ENCODE data around the gene ANXA5. TPM values are rescaled to one million over a fixed set of nuclear protein-coding genes. Genes with fewer than 3 reads are reported as not detected.

The ANXA5 gene
- total RNA-seq, 1 donor from 2014 or later: 193 TPM

- no peaks in the 10 kb centered on the region for H3K27me3 ChIP-seq (ENCODE audit: control insufficient read depth in 3 of 3, insufficient read depth in 3 of 3, low read length in 3 of 3)
- H3K27ac ChIP-seq (ENCODE audit: low read depth, low read length): no peak overlapping the region
- no peaks in the 10 kb centered on the region for H3K9me3 ChIP-seq (ENCODE audit: control insufficient read depth in 3 of 3, low read length in 3 of 3)
- no peak overlapping the region for H3K4me3 ChIP-seq (ENCODE audit: low read length in 3 of 3)
- H3K9ac ChIP-seq (ENCODE audit: low read depth in 1 of 3, low read length in 3 of 3): no peak overlapping the region
- no peaks in the 10 kb centered on the region for H3K36me3 ChIP-seq (ENCODE audit: control insufficient read depth in 3 of 3, insufficient read depth in 3 of 3, low read length in 3 of 3)
- H3K4me1 ChIP-seq (ENCODE audit: control insufficient read depth in 3 of 3, insufficient read depth in 3 of 3, low read length in 3 of 3): no peaks in the 10 kb centered on the region
Measured at GRCh38 chr4:121654738-121655137, 42.0 kb downstream of the ANXA5 start.

GRCh38 chr4:121653986-121654385 is 42.8 kb downstream of the ANXA5 start:
- no peak overlapping the region for H3K9ac ChIP-seq (ENCODE audit: low read depth in 1 of 3, low read length in 3 of 3)
- H3K27ac ChIP-seq (ENCODE audit: low read depth, low read length): no peak overlapping the region
- no peak overlapping the region for H3K4me3 ChIP-seq (ENCODE audit: low read length in 3 of 3)
- no peaks in the 10 kb centered on the region for H3K36me3 ChIP-seq (ENCODE audit: control insufficient read depth in 3 of 3, insufficient read depth in 3 of 3, low read length in 3 of 3)
- H3K4me1 ChIP-seq (ENCODE audit: control insufficient read depth in 3 of 3, insufficient read depth in 3 of 3, low read length in 3 of 3): no peaks in the 10 kb centered on the region
- H3K9me3 ChIP-seq (ENCODE audit: control insufficient read depth in 3 of 3, low read length in 3 of 3): no peaks in the 10 kb centered on the region
- H3K27me3 ChIP-seq (ENCODE audit: control insufficient read depth in 3 of 3, insufficient read depth in 3 of 3, low read length in 3 of 3): no peaks in the 10 kb centered on the region

GRCh38 chr4:121653214-121653613 is 43.6 kb downstream of the ANXA5 start:
- Histone ChIP-seq H3K27ac (ENCODE audit: low read depth, low read length) (no peak overlapping the region), H3K4me1 (ENCODE audit: control insufficient read depth in 3 of 3, insufficient read depth in 3 of 3, low read length in 3 of 3) (no peaks in the 10 kb centered on the region), H3K36me3 (ENCODE audit: control insufficient read depth in 3 of 3, insufficient read depth in 3 of 3, low read length in 3 of 3) (no peaks in the 10 kb centered on the region), H3K9ac (ENCODE audit: low read depth in 1 of 3, low read length in 3 of 3) (no peak overlapping the region), H3K27me3 (ENCODE audit: control insufficient read depth in 3 of 3, insufficient read depth in 3 of 3, low read length in 3 of 3) (no peaks in the 10 kb centered on the region), H3K9me3 (ENCODE audit: control insufficient read depth in 3 of 3, low read length in 3 of 3) (no peaks in the 10 kb centered on the region), H3K4me3 (ENCODE audit: low read length in 3 of 3) (no peak overlapping the region)

- Histone ChIP-seq H3K9me3 (ENCODE audit: control insufficient read depth in 3 of 3, low read length in 3 of 3) (no peaks in the 10 kb centered on the region), H3K9ac (ENCODE audit: low read depth in 1 of 3, low read length in 3 of 3) (no peak overlapping the region), H3K4me1 (ENCODE audit: control insufficient read depth in 3 of 3, insufficient read depth in 3 of 3, low read length in 3 of 3) (no peaks in the 10 kb centered on the region), H3K27ac (ENCODE audit: low read depth, low read length) (no peak overlapping the region), H3K36me3 (ENCODE audit: control insufficient read depth in 3 of 3, insufficient read depth in 3 of 3, low read length in 3 of 3) (no peaks in the 10 kb centered on the region), H3K27me3 (ENCODE audit: control insufficient read depth in 3 of 3, insufficient read depth in 3 of 3, low read length in 3 of 3) (no peaks in the 10 kb centered on the region), H3K4me3 (ENCODE audit: low read length in 3 of 3) (no peak overlapping the region)
Measured at GRCh38 chr4:121651597-121651996, 45.2 kb downstream of the ANXA5 start.

- Histone ChIP-seq H3K36me3 (ENCODE audit: control insufficient read depth in 3 of 3, insufficient read depth in 3 of 3, low read length in 3 of 3) (no peaks in the 10 kb centered on the region), H3K9me3 (ENCODE audit: control insufficient read depth in 3 of 3, low read length in 3 of 3) (no peaks in the 10 kb centered on the region), H3K4me1 (ENCODE audit: control insufficient read depth in 3 of 3, insufficient read depth in 3 of 3, low read length in 3 of 3) (no peaks in the 10 kb centered on the region), H3K9ac (ENCODE audit: low read depth in 1 of 3, low read length in 3 of 3) (no peak overlapping the region), H3K27ac (ENCODE audit: low read depth, low read length) (no peak overlapping the region), H3K4me3 (ENCODE audit: low read length in 3 of 3) (no peak overlapping the region), H3K27me3 (ENCODE audit: control insufficient read depth in 3 of 3, insufficient read depth in 3 of 3, low read length in 3 of 3) (no peaks in the 10 kb centered on the region)
Measured at GRCh38 chr4:121650741-121651140, 46.0 kb downstream of the ANXA5 start.

- Histone ChIP-seq H3K9ac (ENCODE audit: low read depth in 1 of 3, low read length in 3 of 3) (no peak overlapping the region), H3K36me3 (ENCODE audit: control insufficient read depth in 3 of 3, insufficient read depth in 3 of 3, low read length in 3 of 3) (no peaks in the 10 kb centered on the region), H3K27ac (ENCODE audit: low read depth, low read length) (no peak overlapping the region), H3K27me3 (ENCODE audit: control insufficient read depth in 3 of 3, insufficient read depth in 3 of 3, low read length in 3 of 3) (no peaks in the 10 kb centered on the region), H3K9me3 (ENCODE audit: control insufficient read depth in 3 of 3, low read length in 3 of 3) (no peaks in the 10 kb centered on the region), H3K4me3 (ENCODE audit: low read length in 3 of 3) (no peak overlapping the region), H3K4me1 (ENCODE audit: control insufficient read depth in 3 of 3, insufficient read depth in 3 of 3, low read length in 3 of 3) (no peaks in the 10 kb centered on the region)
Measured at GRCh38 chr4:121648516-121648915, 48.3 kb downstream of the ANXA5 start.

GRCh38 chr4:121642876-121643585 is 53.7 kb downstream of the ANXA5 start:
- H3K4me1 ChIP-seq (ENCODE audit: control insufficient read depth in 3 of 3, insufficient read depth in 3 of 3, low read length in 3 of 3): no peaks in the 10 kb centered on the region
- H3K4me3 ChIP-seq (ENCODE audit: low read length in 3 of 3): no peak overlapping the region
- no peak overlapping the region for H3K9ac ChIP-seq (ENCODE audit: low read depth in 1 of 3, low read length in 3 of 3)
- no peaks in the 10 kb centered on the region for H3K9me3 ChIP-seq (ENCODE audit: control insufficient read depth in 3 of 3, low read length in 3 of 3)
- H3K27ac ChIP-seq (ENCODE audit: low read depth, low read length): no peak overlapping the region
- no peaks in the 10 kb centered on the region for H3K36me3 ChIP-seq (ENCODE audit: control insufficient read depth in 3 of 3, insufficient read depth in 3 of 3, low read length in 3 of 3)
- no peaks in the 10 kb centered on the region for H3K27me3 ChIP-seq (ENCODE audit: control insufficient read depth in 3 of 3, insufficient read depth in 3 of 3, low read length in 3 of 3)

GRCh38 chr4:121642292-121642691 is 54.5 kb downstream of the ANXA5 start:
- H3K9ac ChIP-seq (ENCODE audit: low read depth in 1 of 3, low read length in 3 of 3): no peak overlapping the region
- no peaks in the 10 kb centered on the region for H3K9me3 ChIP-seq (ENCODE audit: control insufficient read depth in 3 of 3, low read length in 3 of 3)
- H3K4me3 ChIP-seq (ENCODE audit: low read length in 3 of 3): no peak overlapping the region
- H3K4me1 ChIP-seq (ENCODE audit: control insufficient read depth in 3 of 3, insufficient read depth in 3 of 3, low read length in 3 of 3): no peaks in the 10 kb centered on the region
- H3K36me3 ChIP-seq (ENCODE audit: control insufficient read depth in 3 of 3, insufficient read depth in 3 of 3, low read length in 3 of 3): no peaks in the 10 kb centered on the region
- H3K27me3 ChIP-seq (ENCODE audit: control insufficient read depth in 3 of 3, insufficient read depth in 3 of 3, low read length in 3 of 3): no peaks in the 10 kb centered on the region
- H3K27ac ChIP-seq (ENCODE audit: low read depth, low read length): no peak overlapping the region

GRCh38 chr4:121633653-121634052 is 63.1 kb downstream of the ANXA5 start:
- no peaks in the 10 kb centered on the region for H3K9me3 ChIP-seq (ENCODE audit: control insufficient read depth in 3 of 3, low read length in 3 of 3)
- H3K4me1 ChIP-seq (ENCODE audit: control insufficient read depth in 3 of 3, insufficient read depth in 3 of 3, low read length in 3 of 3): no peaks in the 10 kb centered on the region

GRCh38 chr4:121632636-121633035 is 64.1 kb downstream of the ANXA5 start:
- Histone ChIP-seq H3K4me3 (ENCODE audit: low read length in 3 of 3) (no peak overlapping the region), H3K9me3 (ENCODE audit: control insufficient read depth in 3 of 3, low read length in 3 of 3) (no peaks in the 10 kb centered on the region), H3K27me3 (ENCODE audit: control insufficient read depth in 3 of 3, insufficient read depth in 3 of 3, low read length in 3 of 3) (no peaks in the 10 kb centered on the region), H3K4me1 (ENCODE audit: control insufficient read depth in 3 of 3, insufficient read depth in 3 of 3, low read length in 3 of 3) (no peaks in the 10 kb centered on the region), H3K9ac (ENCODE audit: low read depth in 1 of 3, low read length in 3 of 3) (no peak overlapping the region), H3K27ac (ENCODE audit: low read depth, low read length) (no peak overlapping the region), H3K36me3 (ENCODE audit: control insufficient read depth in 3 of 3, insufficient read depth in 3 of 3, low read length in 3 of 3) (no peaks in the 10 kb centered on the region)

More at GRCh38 chr4:121633653-121634052, 63.1 kb downstream of the ANXA5 start:
- Histone ChIP-seq H3K27ac (ENCODE audit: low read depth, low read length) (no peak overlapping the region), H3K27me3 (ENCODE audit: control insufficient read depth in 3 of 3, insufficient read depth in 3 of 3, low read length in 3 of 3) (no peaks in the 10 kb centered on the region), H3K4me3 (ENCODE audit: low read length in 3 of 3) (no peak overlapping the region), H3K36me3 (ENCODE audit: control insufficient read depth in 3 of 3, insufficient read depth in 3 of 3, low read length in 3 of 3) (no peaks in the 10 kb centered on the region), H3K9ac (ENCODE audit: low read depth in 1 of 3, low read length in 3 of 3) (no peak overlapping the region)
